ENCODE data around the gene RAD23B.
"Not testable (repeated sequence)": the region's sequence is repeated elsewhere in the genome, so short reads cannot be mapped to it uniquely, and the experiment has no call there.

Gene RAD23B

GRCh38 chr9:107282759-107283622 lies at the start of gene RAD23B:
Gene RAD23B (plus strand): TSS chr9:107283279. CDS start chr9:107283630, 351 bp downstream.
- DNase-seq, result peak; percentile 76 to 88

GRCh38 chr9:107235765-107236442 lies 47.2 kb upstream of the RAD23B start:
- no peak for DNase-seq

- no peak for DNase-seq
Observed at GRCh38 chr9:107237873-107238272, 45.2 kb upstream of the RAD23B start.

GRCh38 chr9:107239474-107239873 lies 43.6 kb upstream of the RAD23B start:
- no peak for DNase-seq

- DNase-seq, result no peak
Observed at GRCh38 chr9:107240260-107240659, 42.8 kb upstream of the RAD23B start.

- DNase-seq, result no peak
Observed at GRCh38 chr9:107242073-107243030, 40.7 kb upstream of the RAD23B start.

GRCh38 chr9:107243742-107244141 lies 39.3 kb upstream of the RAD23B start:
- DNase-seq, result no peak

- DNase-seq, result no peak
Observed at GRCh38 chr9:107246259-107247254, 36.5 kb upstream of the RAD23B start.

- no peak for DNase-seq
Observed at GRCh38 chr9:107248714-107249113, 34.4 kb upstream of the RAD23B start.

- DNase-seq, result no peak
Observed at GRCh38 chr9:107249131-107249533, 33.9 kb upstream of the RAD23B start.

- DNase-seq, result no peak
Observed at GRCh38 chr9:107249665-107250285, 33.3 kb upstream of the RAD23B start.

GRCh38 chr9:107251756-107252322 lies 31.2 kb upstream of the RAD23B start:
- no peak for DNase-seq

- DNase-seq, result no peak
Observed at GRCh38 chr9:107258919-107259318, 24.2 kb upstream of the RAD23B start.

- not testable (repeated sequence) for DNase-seq
Observed at GRCh38 chr9:107259751-107260313, 23.2 kb upstream of the RAD23B start.

- DNase-seq, result no peak
Observed at GRCh38 chr9:107260437-107261081, 22.5 kb upstream of the RAD23B start.

GRCh38 chr9:107261106-107261505 lies 22.0 kb upstream of the RAD23B start:
- no peak for DNase-seq

GRCh38 chr9:107263289-107263688 lies 19.8 kb upstream of the RAD23B start:
- no peak for DNase-seq

- DNase-seq, result no peak
Observed at GRCh38 chr9:107266624-107267368, 16.3 kb upstream of the RAD23B start.

GRCh38 chr9:107268560-107268959 lies 14.5 kb upstream of the RAD23B start:
- DNase-seq, result no peak

All from cerebellar nuclear complex (tissue), 1 donor.